HEK293 (cell line): ENCODE measurements around the gene C5AR2.

Experiments
- CTCF ChIA-PET: fragments of 350-600 bp; formaldehyde crosslinking; extraction: SDS; loops from one replicate; lab custom pipeline; 2021; ENCODE audit warnings: antibody characterized with exemption; lab: Yijun Ruan, JAX
- POLR2A ChIA-PET: fragments of 300-600 bp; formaldehyde crosslinking; extraction: SDS; loops from one replicate; lab custom pipeline; 2020; ENCODE audit warnings: antibody characterized with exemption, inconsistent platforms; lab: Yijun Ruan, JAX
- H3K27ac ChIP-seq: fragments of 200-500 bp; sonication (Bioruptor generic); 2 replicates; pipeline ENCODE4 v1.5.1; 2014; ENCODE audit warnings: low read depth, low read length, control low read depth, inconsistent platforms; ENCODE audit errors: extremely low read depth
- H3K36me3 ChIP-seq, 2 experiments: fragments of 200-500 bp in 1 of 2; sonication (Bioruptor generic) in 1 of 2; 1 replicate in 1 of 2; 2 replicates in 1 of 2; pipeline ENCODE4 v1.5.1; 2014 to 2017; ENCODE audit warnings: inconsistent platforms in 2 of 2, low read length in 2 of 2; ENCODE audit not compliant: control insufficient read depth in 2 of 2, insufficient read depth in 1 of 2
- H3K4me1 ChIP-seq: fragments of 200-500 bp; sonication (Bioruptor generic); 2 replicates; pipeline ENCODE4 v1.5.1; 2014; ENCODE audit warnings: mild to moderate bottlenecking, low read length, inconsistent platforms; ENCODE audit not compliant: control insufficient read depth, insufficient read depth
- H3K4me3 ChIP-seq: 2 replicates; pipeline ENCODE4 v1.5.1; 2011; ENCODE audit warnings: low read depth, mild to moderate bottlenecking, control low read depth, low read length, moderate library complexity
- H3K9me3 ChIP-seq: fragments of 200-500 bp; sonication (Bioruptor generic); 2 replicates; pipeline ENCODE4 v1.5.1; 2014; ENCODE audit warnings: low read depth, low read length, inconsistent platforms; ENCODE audit not compliant: control insufficient read depth, insufficient read depth
- AEBP2 ChIP-seq: fragments of 450-650 bp; formaldehyde crosslinking; IDR thresholded peaks from 2 replicates; pipeline ENCODE4 v1.5.1; 2016; ENCODE audit warnings: missing biosample characterization, missing genetic modification characterization, borderline replicate concordance
- GLI2 ChIP-seq: fragments of 450-650 bp; formaldehyde crosslinking; IDR thresholded peaks from 2 replicates; pipeline ENCODE4; 2017; ENCODE audit warnings: missing biosample characterization, missing genetic modification characterization, low read depth, borderline replicate concordance
- HOXA7 ChIP-seq: sonication (generic); formaldehyde crosslinking; IDR thresholded peaks from 2 replicates; pipeline ENCODE4 v1.8.1; 2022; ENCODE audit warnings: missing genetic modification reagents, borderline replicate concordance
- MYNN ChIP-seq: fragments of 450-650 bp; formaldehyde crosslinking; IDR thresholded peaks from 2 replicates; pipeline ENCODE4 v1.5.1; 2016; ENCODE audit warnings: missing biosample characterization, missing genetic modification characterization, borderline replicate concordance
- PRDM4 ChIP-seq: fragments of 450-650 bp; formaldehyde crosslinking; IDR thresholded peaks from 2 replicates; pipeline ENCODE4 v1.5.1; 2017; ENCODE audit warnings: missing biosample characterization, missing genetic modification characterization
- ZBTB8A ChIP-seq: fragments of 450-650 bp; formaldehyde crosslinking; IDR thresholded peaks from 2 replicates; pipeline ENCODE4 v1.5.1; 2016; ENCODE audit warnings: missing biosample characterization, missing genetic modification characterization
- ZNF155 ChIP-seq: fragments of 450-650 bp; formaldehyde crosslinking; IDR thresholded peaks from 2 replicates; pipeline ENCODE4 v1.5.1; 2016; ENCODE audit warnings: missing biosample characterization, missing genetic modification characterization
- ZNF19 ChIP-seq: fragments of 450-650 bp; formaldehyde crosslinking; IDR thresholded peaks from 2 replicates; pipeline ENCODE4; 2016; ENCODE audit warnings: missing biosample characterization, missing genetic modification characterization, low read depth
- ZNF302 ChIP-seq: fragments of 450-650 bp; formaldehyde crosslinking; IDR thresholded peaks from 2 replicates; pipeline ENCODE4 v1.5.1; 2016; ENCODE audit warnings: missing biosample characterization, missing genetic modification characterization, low read depth
- ZNF350 ChIP-seq: fragments of 450-650 bp; formaldehyde crosslinking; IDR thresholded peaks from 2 replicates; pipeline ENCODE4 v1.5.0; 2017; ENCODE audit warnings: missing biosample characterization, mild to moderate bottlenecking, missing genetic modification characterization
- ZNF354C ChIP-seq: fragments of 450-650 bp; formaldehyde crosslinking; IDR thresholded peaks from 2 replicates; pipeline ENCODE4 v1.5.1; 2016; ENCODE audit warnings: missing biosample characterization, missing genetic modification characterization, low read depth, borderline replicate concordance
- ZNF404 ChIP-seq: fragments of 450-650 bp; formaldehyde crosslinking; IDR thresholded peaks from 2 replicates; pipeline ENCODE4 v1.5.1; 2017; ENCODE audit warnings: missing biosample characterization, missing genetic modification characterization
- ZNF518A ChIP-seq: fragments of 450-650 bp; formaldehyde crosslinking; conservative IDR thresholded peaks from 2 replicates; pipeline ENCODE4 v1.5.1; 2016; ENCODE audit warnings: low read depth, missing biosample characterization, missing genetic modification characterization
- ZNF621 ChIP-seq: fragments of 450-650 bp; formaldehyde crosslinking; IDR thresholded peaks from 2 replicates; pipeline ENCODE4 v1.5.1; 2017; ENCODE audit warnings: missing biosample characterization, missing genetic modification characterization
- ZNF658 ChIP-seq: fragments of 450-650 bp; formaldehyde crosslinking; IDR thresholded peaks from 2 replicates; pipeline ENCODE4; 2016; ENCODE audit warnings: missing biosample characterization, missing genetic modification characterization
- ZNF692 ChIP-seq: fragments of 450-650 bp; formaldehyde crosslinking; IDR thresholded peaks from 2 replicates; pipeline ENCODE4 v1.5.1; 2016; ENCODE audit warnings: missing biosample characterization, missing genetic modification characterization
- ZNF701 ChIP-seq: fragments of 450-650 bp; formaldehyde crosslinking; IDR thresholded peaks from 2 replicates; pipeline ENCODE4 v1.5.1; 2016; ENCODE audit warnings: missing biosample characterization, missing genetic modification characterization
- ZNF747 ChIP-seq: fragments of 450-650 bp; formaldehyde crosslinking; IDR thresholded peaks from 2 replicates; pipeline ENCODE4 v1.5.1; 2016; ENCODE audit warnings: missing biosample characterization, missing genetic modification characterization
- ZNF785 ChIP-seq: fragments of 450-650 bp; formaldehyde crosslinking; IDR thresholded peaks from 2 replicates; pipeline ENCODE4 v1.5.1; 2016; ENCODE audit warnings: missing biosample characterization, missing genetic modification characterization
- ZSCAN5A ChIP-seq: fragments of 450-650 bp; formaldehyde crosslinking; IDR thresholded peaks from 2 replicates; pipeline ENCODE4 v1.5.1; 2016; ENCODE audit warnings: missing biosample characterization, missing genetic modification characterization

C5AR2 gene

GRCh38 chr19:47371261-47371660, 39.3 kb downstream of the C5AR2 start (continued):
- TF ChIP-seq ZNF692 (tag by site-specific recombination) (no peak), ZNF354C (no peak), ZNF701 (tag by site-specific recombination) (no peak), ZNF404 (tag by site-specific recombination) (no peak), ZNF621 (tag by site-specific recombination) (no peak), ZNF350 (tag by site-specific recombination) (no peak), ZNF785 (no peak), ZNF302 (tag by site-specific recombination) (no peak), AEBP2 (tag by site-specific recombination) (no peak), GLI2 (tag by site-specific recombination) (no peak), ZNF518A (tag by site-specific recombination) (no peak)

GRCh38 chr19:47372603-47373002, 40.6 kb downstream of the C5AR2 start:
- H3K9me3 ChIP-seq, result no peaks in the 10 kb centered on the region
- H3K4me1 ChIP-seq, result no peaks in the 10 kb centered on the region
- TF ChIP-seq MYNN (tag by site-specific recombination) (no peak), ZNF747 (tag by site-specific recombination) (no peak), ZNF621 (tag by site-specific recombination) (no peak), ZNF19 (tag by site-specific recombination) (no peak), HOXA7 (no peak), PRDM4 (tag by site-specific recombination) (no peak), ZSCAN5A (tag by site-specific recombination) (no peak), ZBTB8A (no peak), ZNF658 (tag by site-specific recombination) (no peak), ZNF155 (tag by site-specific recombination) (no peak)
- H3K4me3 ChIP-seq, result no peak overlapping the region
- H3K27ac ChIP-seq, result no peak overlapping the region
- POLR2A ChIA-PET, result no interaction called here
- peaks cover 27 to 86% of the 10 kb centered on the region in 2 experiments; a peak in 2 of 3 replicates for H3K36me3 ChIP-seq
- CTCF ChIA-PET, result interaction anchor here (4.0 kb wide), 1 partner anchor 23 kb away, joined by 22 read pairs; the partner anchor contains the start of gene DHX34
